Large intestine (tissue), 3 donors: ENCODE measurements around the gene ZNF862. TPM values are rescaled to one million over a fixed set of nuclear protein-coding genes. Genes with fewer than 3 reads are reported as not detected.

Experiments
- DNase-seq, 2 donors: peaks; one replicate each; pipeline versions ENCODE4 v3.0.0 to v3.0.0-alpha.2; 2013
- H3K27ac ChIP-seq: one replicate; pipeline ENCODE4 v1.5.1; 2013; ENCODE audit warnings: low read length
- H3K27me3 ChIP-seq: 2 replicates; pipeline ENCODE4 v1.6.1; 2013; ENCODE audit warnings: low read length; ENCODE audit not compliant: control insufficient read depth, insufficient read depth
- H3K36me3 ChIP-seq: 2 replicates; pipeline ENCODE4 v1.6.1; 2013; ENCODE audit warnings: low read length; ENCODE audit not compliant: control insufficient read depth, insufficient read depth
- H3K4me1 ChIP-seq: one replicate; pipeline ENCODE4 v1.6.1; 2013; ENCODE audit warnings: low read length; ENCODE audit not compliant: control insufficient read depth, insufficient read depth
- H3K4me3 ChIP-seq: one replicate; pipeline ENCODE4 v1.5.1; 2013; ENCODE audit warnings: low read length
- H3K9me3 ChIP-seq: one replicate; pipeline ENCODE4 v1.6.1; 2013; ENCODE audit warnings: mild to moderate bottlenecking, low read depth, low read length, moderate library complexity; ENCODE audit not compliant: control insufficient read depth
- WGBS: methylation state at CpG from one replicate; pipeline ENCODE4 v1.1.5; 2013; ENCODE audit warnings: low lambda C conversion rate; ENCODE audit not compliant: insufficient coverage; 5-methylcytosine and 5-hydroxymethylcytosine counted together
- polyA plus RNA-seq: library from polyadenylated mRNA; unstranded; fragments of 120-200 nt; gene quantifications from one replicate; pipeline ENCODE4 v1.2.1, GENCODE V29; 2013

ZNF862 gene
- polyA plus RNA-seq, 1 donor, result 13.9 TPM

DNA sequence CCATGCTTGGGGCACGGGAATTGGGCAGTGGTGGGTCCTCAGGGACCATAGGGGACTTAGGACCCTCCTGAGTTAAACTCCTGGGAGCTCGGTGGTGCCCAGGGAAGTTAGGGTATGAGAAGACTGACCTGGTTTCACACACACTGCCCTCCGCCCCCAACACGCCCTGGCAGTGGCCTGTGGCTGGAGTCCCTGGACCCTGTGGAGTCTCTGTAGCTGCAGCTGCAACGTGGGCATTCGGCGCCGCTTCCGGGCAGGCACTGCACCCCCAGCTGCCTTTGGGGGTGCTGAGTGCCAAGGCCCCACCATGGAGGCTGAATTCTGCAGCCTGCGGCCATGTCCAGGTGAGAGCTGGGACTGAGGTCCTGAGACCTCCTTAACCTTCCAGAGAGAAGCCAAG lies 29.9 kb upstream of the ZNF862 start:
- Histone ChIP-seq H3K27me3 (no peaks in the 10 kb centered on the region), H3K9me3 (no peaks in the 10 kb centered on the region), H3K27ac (no peak overlapping the region), H3K4me3 (no peak overlapping the region), H3K4me1 (no peaks in the 10 kb centered on the region), H3K36me3 (no peaks in the 10 kb centered on the region)
- no CpG with 5 or more reads among the region's 10 CpGs for WGBS
- DNase-seq, result no peak

GRCh38 chr7:149809215-149809614 lies 29.0 kb upstream of the ZNF862 start:
- Histone ChIP-seq H3K4me1 (no peaks in the 10 kb centered on the region), H3K27me3 (no peaks in the 10 kb centered on the region), H3K27ac (no peak overlapping the region), H3K9me3 (no peaks in the 10 kb centered on the region), H3K4me3 (no peak overlapping the region), H3K36me3 (no peaks in the 10 kb centered on the region)
- WGBS, result no CpG with 5 or more reads among the region's 2 CpGs
- DNase-seq, result no peak

DNA sequence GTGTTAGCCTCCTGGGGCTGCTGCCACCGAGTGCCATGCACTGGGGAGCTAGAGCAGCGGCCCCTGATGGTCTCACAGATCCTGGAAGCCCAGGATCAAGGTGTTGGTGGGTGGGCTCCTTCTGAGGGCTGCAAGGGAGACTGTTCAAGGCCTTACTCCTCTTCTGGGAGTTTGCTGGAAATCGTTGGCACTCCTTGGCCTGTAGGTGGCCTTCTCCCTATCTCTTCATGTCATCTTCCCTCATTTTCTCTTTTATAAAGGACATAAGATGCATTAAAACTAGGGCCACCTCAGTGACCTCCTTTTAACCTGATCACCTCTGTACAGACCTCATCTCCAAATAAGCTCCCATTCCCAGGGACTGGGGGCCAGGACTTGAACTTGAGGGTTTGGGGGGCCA lies 27.0 kb upstream of the ZNF862 start:
- no peak for DNase-seq
- Histone ChIP-seq H3K36me3 (no peaks in the 10 kb centered on the region), H3K27me3 (no peaks in the 10 kb centered on the region), H3K4me1 (no peaks in the 10 kb centered on the region), H3K27ac (no peak overlapping the region), H3K9me3 (no peaks in the 10 kb centered on the region), H3K4me3 (no peak overlapping the region)
- no CpG with 5 or more reads among the region's 3 CpGs for WGBS

DNA sequence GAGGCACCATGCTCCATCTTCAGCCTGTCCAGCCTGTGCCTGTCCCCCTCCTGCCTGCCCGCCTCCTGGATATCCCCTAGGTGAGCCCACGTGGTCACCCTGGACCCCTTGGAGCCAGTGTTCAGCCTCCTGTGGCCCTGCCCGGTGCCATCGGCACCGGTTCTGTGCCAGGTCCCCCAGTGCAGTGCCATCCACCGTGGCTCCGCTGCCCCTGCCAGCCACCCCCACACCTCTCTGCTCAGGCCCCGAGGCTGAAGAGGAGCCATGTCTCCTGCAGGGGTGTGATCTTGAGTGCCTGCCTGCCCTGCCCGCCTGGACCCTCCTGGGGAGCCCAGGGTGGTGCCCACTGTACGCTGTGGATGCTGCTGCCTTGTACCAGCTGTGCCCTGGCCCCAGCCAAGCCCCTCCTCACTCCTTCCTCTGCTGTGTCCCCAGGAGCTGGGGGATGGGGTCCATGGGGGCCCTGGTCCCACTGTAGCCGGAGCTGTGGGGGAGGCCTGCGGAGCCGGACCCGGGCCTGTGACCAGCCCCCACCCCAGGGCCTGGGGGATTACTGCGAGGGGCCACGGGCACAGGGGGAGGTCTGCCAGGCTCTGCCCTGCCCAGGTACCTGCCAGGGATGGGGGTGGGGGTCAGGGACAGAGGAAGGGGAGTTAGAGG lies 26.2 kb upstream of the ZNF862 start:
- no peak for DNase-seq
- no CpG with 5 or more reads among the region's 16 CpGs for WGBS
- H3K27me3 ChIP-seq, result no peaks in the 10 kb centered on the region
- no peak overlapping the region for H3K27ac ChIP-seq
- H3K9me3 ChIP-seq, result no peaks in the 10 kb centered on the region
- no peaks in the 10 kb centered on the region for H3K4me1 ChIP-seq
- H3K36me3 ChIP-seq, result no peaks in the 10 kb centered on the region
- no peak overlapping the region for H3K4me3 ChIP-seq

DNA sequence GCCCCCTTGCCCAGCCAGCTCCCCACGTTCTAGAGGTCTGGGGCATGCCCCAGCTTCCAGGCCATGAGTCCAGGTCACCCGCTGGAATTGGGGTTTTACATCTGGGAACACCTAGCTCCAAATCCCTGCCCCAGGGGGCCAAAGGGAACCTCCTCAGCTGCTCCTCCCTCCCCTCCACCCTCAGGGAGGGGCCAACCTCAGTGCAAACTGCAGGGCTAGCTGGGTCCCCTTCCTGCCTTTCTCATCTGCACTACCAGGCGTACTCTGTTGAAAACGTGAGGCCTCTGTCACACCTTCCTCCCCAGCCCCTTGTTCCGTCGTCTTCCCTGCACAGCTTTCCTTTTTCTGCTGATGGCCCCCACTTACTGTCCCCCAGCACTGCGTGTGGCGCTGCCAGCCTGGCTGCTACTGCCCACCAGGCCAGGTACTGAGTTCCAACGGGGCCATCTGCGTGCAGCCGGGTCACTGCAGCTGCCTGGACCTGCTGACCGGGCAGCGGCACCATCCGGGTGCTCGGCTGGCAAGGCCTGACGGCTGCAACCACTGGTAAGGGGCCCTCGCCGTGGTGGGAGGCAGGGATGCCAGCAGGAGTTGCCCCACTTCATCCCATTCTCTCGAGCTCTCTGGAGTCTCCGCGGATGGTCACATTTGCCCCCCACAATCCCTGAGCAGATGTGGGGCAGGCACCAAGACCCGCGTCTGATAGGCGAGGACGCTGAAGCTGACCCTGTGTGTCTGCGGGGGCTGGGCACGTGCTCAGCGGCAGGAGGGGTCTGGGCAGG lies 24.7 kb upstream of the ZNF862 start:
- H3K4me1 ChIP-seq, result no peaks in the 10 kb centered on the region
- H3K36me3 ChIP-seq, result no peaks in the 10 kb centered on the region
- no peak overlapping the region for H3K4me3 ChIP-seq
- peaks cover 2% of the 10 kb centered on the region for H3K9me3 ChIP-seq
- no peaks in the 10 kb centered on the region for H3K27me3 ChIP-seq
- H3K27ac ChIP-seq, result no peak overlapping the region
- no peak for DNase-seq
- no CpG with 5 or more reads among the region's 28 CpGs for WGBS

DNA sequence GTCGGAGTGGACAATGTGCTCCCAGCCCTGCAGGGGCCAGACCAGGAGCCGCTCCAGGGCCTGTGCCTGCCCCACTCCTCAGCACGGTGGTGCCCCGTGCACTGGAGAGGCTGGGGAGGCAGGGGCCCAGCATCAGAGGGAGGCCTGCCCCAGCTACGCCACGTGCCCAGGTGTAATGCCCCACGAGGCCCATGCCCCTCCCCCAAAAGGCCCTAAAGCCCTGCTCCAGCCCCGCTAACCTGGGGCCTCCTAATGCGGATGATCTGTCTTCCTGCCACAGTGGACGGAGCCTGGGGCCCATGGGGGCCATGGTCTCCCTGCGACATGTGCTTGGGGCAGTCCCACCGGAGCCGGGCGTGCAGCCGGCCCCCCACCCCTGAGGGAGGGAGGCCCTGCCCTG lies 23.7 kb upstream of the ZNF862 start:
- no peaks in the 10 kb centered on the region for H3K27me3 ChIP-seq
- H3K9me3 ChIP-seq, result peaks cover 2% of the 10 kb centered on the region
- H3K4me3 ChIP-seq, result no peak overlapping the region
- H3K4me1 ChIP-seq, result no peaks in the 10 kb centered on the region
- no peaks in the 10 kb centered on the region for H3K36me3 ChIP-seq
- no CpG with 5 or more reads among the region's 15 CpGs for WGBS
- no peak overlapping the region for H3K27ac ChIP-seq
- DNase-seq, result no peak

- Histone ChIP-seq H3K4me3 (no peak overlapping the region), H3K36me3 (no peaks in the 10 kb centered on the region), H3K27me3 (no peaks in the 10 kb centered on the region), H3K4me1 (no peaks in the 10 kb centered on the region), H3K27ac (no peak overlapping the region), H3K9me3 (peaks cover 2% of the 10 kb centered on the region)
- DNase-seq, result no peak
- WGBS, result no CpG with 5 or more reads among the region's 12 CpGs
Measured at GRCh38 chr7:149815121-149815520, 23.1 kb upstream of the ZNF862 start.

GRCh38 chr7:149815661-149816266 lies 22.4 kb upstream of the ZNF862 start:
- Histone ChIP-seq H3K4me1 (no peaks in the 10 kb centered on the region), H3K4me3 (no peak overlapping the region), H3K27ac (no peak overlapping the region), H3K9me3 (peaks cover 2% of the 10 kb centered on the region), H3K36me3 (no peaks in the 10 kb centered on the region), H3K27me3 (no peaks in the 10 kb centered on the region)
- WGBS, result no CpG with 5 or more reads among the region's 16 CpGs
- no peak for DNase-seq

DNA sequence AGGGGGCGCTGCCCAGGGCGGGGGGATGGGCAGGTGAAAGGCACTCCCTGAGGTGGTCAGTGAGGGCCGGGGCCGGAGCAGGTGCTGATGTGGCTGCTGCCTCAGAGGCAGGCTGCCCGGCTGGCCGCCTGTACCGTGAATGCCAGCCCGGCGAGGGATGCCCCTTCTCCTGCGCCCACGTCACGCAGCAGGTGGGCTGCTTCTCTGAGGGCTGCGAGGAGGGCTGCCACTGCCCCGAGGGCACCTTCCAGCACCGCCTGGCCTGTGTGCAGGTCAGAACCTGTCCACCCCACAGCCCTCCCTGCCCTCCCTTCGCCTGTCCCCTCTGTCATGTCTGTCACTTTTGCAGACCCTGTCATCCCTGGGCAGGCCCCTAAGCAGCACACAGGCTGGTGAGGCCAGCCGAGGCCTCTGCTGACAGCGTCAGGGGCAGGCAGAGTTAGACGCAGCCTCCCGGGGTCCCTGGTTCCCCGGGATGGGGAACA lies 21.9 kb upstream of the ZNF862 start:
- no CpG with 5 or more reads among the region's 21 CpGs for WGBS
- DNase-seq, result no peak

DNA sequence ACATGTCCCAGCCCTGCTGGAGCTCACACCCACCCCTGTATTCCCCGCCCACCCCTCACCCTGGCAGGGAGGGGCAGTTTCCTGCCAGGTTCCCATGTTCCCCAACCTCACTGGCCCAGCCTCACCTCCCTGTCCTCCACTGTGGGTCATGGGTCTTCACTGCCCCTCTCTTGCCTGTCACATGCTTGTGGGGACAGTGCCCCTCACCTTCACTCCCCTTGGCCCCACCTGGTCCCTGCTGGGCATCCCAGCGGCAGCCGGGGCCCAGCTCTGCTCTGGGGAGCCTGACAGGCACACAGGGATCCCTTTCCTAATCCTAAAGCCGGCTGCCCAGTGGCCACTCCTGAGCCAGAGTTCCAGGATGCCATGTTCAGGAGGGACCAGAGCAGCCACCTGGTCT lies 21.4 kb upstream of the ZNF862 start:
- WGBS, result no CpG with 5 or more reads among the region's 4 CpGs
- H3K27ac ChIP-seq, result no peak overlapping the region
- peaks cover 7% of the 10 kb centered on the region for H3K4me1 ChIP-seq
- H3K27me3 ChIP-seq, result no peaks in the 10 kb centered on the region
- no peak for DNase-seq
- H3K4me3 ChIP-seq, result no peak overlapping the region
- H3K36me3 ChIP-seq, result no peaks in the 10 kb centered on the region
- H3K9me3 ChIP-seq, result peaks cover 2% of the 10 kb centered on the region

More for the DNA sequence above, 21.9 kb upstream of the ZNF862 start:
- H3K9me3 ChIP-seq, result peaks cover 2% of the 10 kb centered on the region
- no peak overlapping the region for H3K27ac ChIP-seq
- peaks cover 2% of the 10 kb centered on the region for H3K4me1 ChIP-seq
- no peaks in the 10 kb centered on the region for H3K36me3 ChIP-seq
- H3K27me3 ChIP-seq, result no peaks in the 10 kb centered on the region
- H3K4me3 ChIP-seq, result no peak overlapping the region
